Measurements from ENCODE around the gene HTR3A. TPM values are rescaled to one million over a fixed set of nuclear protein-coding genes. Genes with fewer than 3 reads are reported as not detected.

Gene HTR3A
- total RNA-seq, 2 donors from 2014 or later, result not detected

- no peak for DNase-seq (ENCODE audit: low spot score)
- no peaks in the 10 kb centered on the region for H3K36me3 ChIP-seq
- no peak for TF ChIP-seq POLR2AphosphoS5 (IDR thresholded peaks at IDR 0.05)
- no peak for TF ChIP-seq POLR2A (IDR thresholded peaks at IDR 0.05)
- no peak for TF ChIP-seq CTCF (IDR thresholded peaks at IDR 0.05)
- 86% methylated on average over 4 of the region's 4 CpGs for WGBS
- no peak overlapping the region for H3K27ac ChIP-seq
- H3K27me3 ChIP-seq (replicated peaks; ENCODE audit: insufficient read depth), result no peaks in the 10 kb centered on the region
- no peak overlapping the region for H3K4me3 ChIP-seq
- intact Hi-C loops (cut with DNase I), result no loop called here
- peaks cover 5% of the 10 kb centered on the region for H3K4me1 ChIP-seq (replicated peaks)
- H3K9me3 ChIP-seq, result no peaks in the 10 kb centered on the region
Measured at GRCh38 chr11:113977071-113977490, 2.2 kb downstream of the HTR3A start.

- Histone ChIP-seq H3K36me3 (no peaks in the 10 kb centered on the region), H3K27ac (no peak overlapping the region), H3K27me3 (replicated peaks; ENCODE audit: insufficient read depth) (no peaks in the 10 kb centered on the region), H3K9me3 (no peaks in the 10 kb centered on the region), H3K4me3 (no peak overlapping the region), H3K4me1 (replicated peaks) (peaks cover 5% of the 10 kb centered on the region)
- intact Hi-C loops (cut with DNase I), result no loop called here
- WGBS, result 91% methylated on average over 11 of the region's 11 CpGs
- DNase-seq (ENCODE audit: low spot score), result no peak
- TF ChIP-seq POLR2AphosphoS5 (IDR thresholded peaks at IDR 0.05), result no peak
- TF ChIP-seq CTCF (IDR thresholded peaks at IDR 0.05), result no peak
- TF ChIP-seq POLR2A (IDR thresholded peaks at IDR 0.05), result no peak
Measured at GRCh38 chr11:113977701-113978100, 2.8 kb downstream of the HTR3A start.

- 35% methylated on average over 1 of the region's 1 CpG for WGBS
- TF ChIP-seq POLR2A (IDR thresholded peaks at IDR 0.05) (no peak), POLR2AphosphoS5 (IDR thresholded peaks at IDR 0.05) (no peak), CTCF (IDR thresholded peaks at IDR 0.05) (no peak)
Measured at GRCh38 chr11:113979431-113979830, 4.5 kb downstream of the HTR3A start.

GRCh38 chr11:113980785-113981184 lies 5.9 kb downstream of the HTR3A start:
- Histone ChIP-seq H3K4me3 (no peak overlapping the region), H3K9me3 (no peaks in the 10 kb centered on the region), H3K4me1 (replicated peaks) (no peaks in the 10 kb centered on the region), H3K36me3 (no peaks in the 10 kb centered on the region), H3K27me3 (replicated peaks; ENCODE audit: insufficient read depth) (no peaks in the 10 kb centered on the region), H3K27ac (no peak overlapping the region)
- TF ChIP-seq POLR2A (IDR thresholded peaks at IDR 0.05) (no peak), CTCF (IDR thresholded peaks at IDR 0.05) (no peak), POLR2AphosphoS5 (IDR thresholded peaks at IDR 0.05) (no peak)
- 64% methylated on average over 6 of the region's 6 CpGs for WGBS
- intact Hi-C loops (cut with DNase I), result no loop called here
- DNase-seq (ENCODE audit: low spot score), result no peak

More at GRCh38 chr11:113979431-113979830, 4.5 kb downstream of the HTR3A start:
- no peak overlapping the region for H3K27ac ChIP-seq
- intact Hi-C loops (cut with DNase I), result no loop called here
- H3K4me3 ChIP-seq, result no peak overlapping the region
- peaks cover 5% of the 10 kb centered on the region for H3K4me1 ChIP-seq (replicated peaks)
- H3K9me3 ChIP-seq, result no peaks in the 10 kb centered on the region
- DNase-seq (ENCODE audit: low spot score), result no peak
- H3K27me3 ChIP-seq (replicated peaks; ENCODE audit: insufficient read depth), result no peaks in the 10 kb centered on the region
- H3K36me3 ChIP-seq, result no peaks in the 10 kb centered on the region

GRCh38 chr11:113982306-113982705 lies 7.4 kb downstream of the HTR3A start:
- TF ChIP-seq CTCF (IDR thresholded peaks at IDR 0.05) (no peak), POLR2A (IDR thresholded peaks at IDR 0.05) (no peak), POLR2AphosphoS5 (IDR thresholded peaks at IDR 0.05) (no peak)
- intact Hi-C loops (cut with DNase I), result no loop called here
- H3K27me3 ChIP-seq (replicated peaks; ENCODE audit: insufficient read depth), result no peaks in the 10 kb centered on the region

More at GRCh38 chr11:113982306-113982705, 7.4 kb downstream of the HTR3A start:
- Histone ChIP-seq H3K27ac (no peak overlapping the region), H3K36me3 (no peaks in the 10 kb centered on the region), H3K9me3 (no peaks in the 10 kb centered on the region), H3K4me1 (replicated peaks) (no peaks in the 10 kb centered on the region), H3K4me3 (no peak overlapping the region)
- no peak for DNase-seq (ENCODE audit: low spot score)
